Psoas muscle (tissue), 8 donors: Measurements from ENCODE around the gene GSG1L. TPM values are rescaled to one million over a fixed set of nuclear protein-coding genes. Genes with fewer than 3 reads are reported as not detected.

Experiments
- ATAC-seq, 4 donors: fragments of 200-7000 bp; cut with Tn5 transposase; one replicate each; pipeline ENCODE4 v1.9.1; 2020; ENCODE audit warnings: moderate library complexity in 3 of 4, mild to moderate bottlenecking in 2 of 4
- DNase-seq, 2 donors: peaks; one replicate each; pipeline ENCODE4 v3.0.0-alpha.2; 2020
- H3K27ac ChIP-seq: fragments of 200-600 bp; one replicate; pipeline ENCODE4 v1.8.0; 2022
- H3K27me3 ChIP-seq, 3 donors: fragments of 200-600 bp in 1 of 3; one replicate each; pipeline versions ENCODE4 v1.6.1 to v1.8.0; 2013 to 2022; ENCODE audit warnings: low read length in 2 of 3, mild to moderate bottlenecking in 2 of 3, moderate library complexity in 1 of 3; ENCODE audit not compliant: insufficient read depth in 3 of 3
- H3K36me3 ChIP-seq, 2 donors: fragments of 200-600 bp in 1 of 2; one replicate each; pipeline versions ENCODE4 v1.6.1 to v1.8.0; 2013 to 2022; ENCODE audit warnings: low read depth in 1 of 2, mild to moderate bottlenecking in 1 of 2, moderate library complexity in 1 of 2; ENCODE audit not compliant: insufficient read depth in 1 of 2
- H3K4me1 ChIP-seq: fragments of 200-600 bp; one replicate; pipeline ENCODE4 v1.8.0; 2022
- H3K4me3 ChIP-seq: fragments of 200-600 bp; one replicate; pipeline ENCODE4 v1.8.0; 2022; ENCODE audit warnings: mild to moderate bottlenecking
- H3K9me3 ChIP-seq: fragments of 200-600 bp; one replicate; pipeline ENCODE4 v1.8.0; 2022
- CTCF ChIP-seq: fragments of 200-600 bp; IDR thresholded peaks from one replicate; pipeline ENCODE4 v1.8.0; 2022; ENCODE audit warnings: antibody characterized with exemption
- WGBS, 3 donors: extraction: QIAGEN DNeasy Blood & Tissue Kit; methylation state at CpG; one replicate each; pipeline versions ENCODE4 v1.1.6 to v1.1.7; 2013; 5-methylcytosine and 5-hydroxymethylcytosine counted together
- intact Hi-C, 2 donors: fragments of 100-400 bp; cut with DNase I; formaldehyde crosslinking; loops; one replicate each; pipeline versions ENCODE4 v1.11.0 to v1.14.2; 2022
- polyA plus RNA-seq, 3 donors: library from polyadenylated mRNA; stranded (reverse); fragments of 200-250 nt; gene quantifications; one replicate each; pipeline ENCODE4 v1.2.3, GENCODE V29; 2013
- total RNA-seq, 4 donors: library from RNA; stranded (reverse); fragmentation: NEBNext Ultra II Directional in 2 of 4; extraction: Animal tissue kit (Norgen Biotek cat#: 25700) in 2 of 4; gene quantifications; one replicate each; pipeline versions ENCODE4 v1.2.1 to v1.2.4, GENCODE V29; 2021 to 2023
- donor health status: healthy with polysubstance abuse.
- donor health status: DM: no; HTN: no; CAD: no; lungs with moderate emphysema.
- donor health status: Bipolar disorder and iron deficiency.
- donor health status: healthy.
- donor health status: DM: yes; HTN: yes; CAD: no.
- donor health status: DM: no; HTN: no; CAD: no.
- donor health status: DM: no; HTN: no; CAD: no.
- donor health status: DM: yes; HTN: yes; CAD: no.

Gene GSG1L
- total and polyA plus RNA-seq, 7 donors: 0.04 to 0.17 (median 0.08) TPM; not detected in 2

GRCh38 chr16:27932542-27933135 is 130.9 kb downstream of the GSG1L start:
- Histone ChIP-seq H3K4me1 (no peaks in the 10 kb centered on the region), H3K36me3 (no peaks in the 10 kb centered on the region), H3K27ac (no peak overlapping the region), H3K9me3 (no peaks in the 10 kb centered on the region), H3K27me3 (peaks cover 0 to 4% (median 0%) of the 10 kb centered on the region in 3 donors), H3K4me3 (no peak overlapping the region)
- DNase-seq: no peak
- intact Hi-C loops: no loop called here
- TF ChIP-seq CTCF: no peak
- 77 to 83% (median 80%) methylated on average over 3 of the region's 3 CpGs for WGBS, 3 donors
- ATAC-seq: no peak

- no peak overlapping the region for H3K4me3 ChIP-seq
- H3K9me3 ChIP-seq: no peaks in the 10 kb centered on the region
- ATAC-seq (no peak), DNase-seq (no peak)
- no peaks in the 10 kb centered on the region for H3K4me1 ChIP-seq
- H3K27ac ChIP-seq: no peak overlapping the region
- H3K36me3 ChIP-seq: no peaks in the 10 kb centered on the region
- peaks cover 0 to 4% (median 0%) of the 10 kb centered on the region in 3 donors for H3K27me3 ChIP-seq
- WGBS, 3 donors: 78 to 87% (median 81%) methylated on average over 3 of the region's 3 CpGs
- intact Hi-C loops: no loop called here
- no peak for TF ChIP-seq CTCF
Observed at GRCh38 chr16:27929818-27930217, 133.7 kb downstream of the GSG1L start.

DNA sequence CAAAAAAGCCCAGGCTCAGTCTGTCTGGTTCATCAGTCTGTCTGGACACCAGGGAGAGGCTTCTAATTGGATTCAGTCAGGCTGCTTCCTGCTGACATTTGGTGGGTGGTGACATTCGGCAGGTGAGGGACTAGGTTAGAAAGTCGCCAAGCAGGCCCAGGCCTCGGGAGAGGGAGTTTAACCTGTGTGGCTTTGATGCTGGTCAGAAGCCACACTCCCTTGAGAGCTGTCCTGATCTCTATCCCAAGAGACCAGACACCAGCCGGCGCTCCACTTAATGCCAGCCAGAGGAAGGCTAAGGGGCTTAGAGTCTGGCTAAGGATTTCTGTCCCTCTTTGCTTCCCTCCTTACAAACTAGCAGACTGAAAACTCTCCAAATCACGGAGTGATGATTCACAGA is 135.0 kb downstream of the GSG1L start:
- Histone ChIP-seq H3K9me3 (no peaks in the 10 kb centered on the region), H3K36me3 (no peaks in the 10 kb centered on the region), H3K27me3 (peaks cover 0 to 4% (median 0%) of the 10 kb centered on the region in 3 donors), H3K4me3 (no peak overlapping the region), H3K4me1 (no peaks in the 10 kb centered on the region), H3K27ac (no peak overlapping the region)
- TF ChIP-seq CTCF: no peak
- DNase-seq (no peak), ATAC-seq (no peak)
- whole genome bisulfite sequencing, 3 donors: 36 to 44% (median 40%) methylated on average over 6 of the region's 6 CpGs
- intact Hi-C loops: no loop called here

DNA sequence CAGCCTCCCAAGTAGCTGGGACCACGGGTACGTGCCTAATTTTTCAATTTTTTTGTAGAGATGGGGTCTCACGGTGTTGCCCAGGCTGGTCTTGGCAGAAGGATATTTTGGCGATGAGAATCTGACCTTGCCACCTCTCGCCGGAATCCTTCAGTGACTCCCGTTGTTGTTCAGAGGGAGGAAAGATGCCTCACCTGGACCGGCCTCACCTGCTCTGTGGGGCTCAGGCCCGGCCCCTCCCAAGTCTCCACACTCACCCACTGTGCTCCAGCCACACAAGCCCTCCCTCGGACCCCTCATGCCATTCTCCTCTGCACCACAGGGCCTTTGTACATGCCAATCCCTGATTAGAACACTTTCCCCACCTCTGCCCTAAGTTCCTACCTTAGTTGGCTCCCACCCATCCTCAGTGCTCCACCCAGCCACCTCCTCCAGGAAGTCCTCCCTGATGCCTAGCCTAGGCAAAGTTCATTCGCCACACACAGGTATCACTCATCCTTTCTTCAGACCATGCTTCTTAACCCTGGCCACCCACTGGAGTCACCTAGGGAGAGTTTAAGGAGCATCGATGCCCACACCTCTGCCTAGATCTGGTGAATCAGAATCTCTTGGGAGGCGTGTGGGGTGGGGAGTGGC is 136.1 kb downstream of the GSG1L start:
- 85 to 91% (median 88%) methylated on average over 13 of the region's 13 CpGs for WGBS, 3 donors
- ATAC-seq: no peak
- no peak for TF ChIP-seq CTCF
- no peaks in the 10 kb centered on the region for H3K4me1 ChIP-seq
- no peak overlapping the region for H3K4me3 ChIP-seq
- intact Hi-C loops: no loop called here
- peaks cover 0 to 4% (median 0%) of the 10 kb centered on the region in 3 donors for H3K27me3 ChIP-seq
- no peak overlapping the region for H3K27ac ChIP-seq
- H3K36me3 ChIP-seq: no peaks in the 10 kb centered on the region
- no peak for DNase-seq
- H3K9me3 ChIP-seq: no peaks in the 10 kb centered on the region
